Pancreas (tissue), 10 donors: ENCODE measurements around the gene BRD9. TPM values are rescaled to one million over a fixed set of nuclear protein-coding genes. Genes with fewer than 3 reads are reported as not detected.
A peak's percentile ranks its signal among the peaks of the same experiment; 100 is the strongest.
"Not testable (repeated sequence)": the region's sequence is repeated elsewhere in the genome, so short reads cannot be mapped to it uniquely, and the experiment has no call there.

Experiments used
- ATAC-seq, 4 donors: fragments of 200-7000 bp; cut with Tn5 transposase; one replicate each; pipeline versions ENCODE4 v1.8.0 to v1.9.1; 2020; ENCODE audit warnings: mild to moderate bottlenecking in 4 of 4, moderate library complexity in 4 of 4
- DNase-seq, 6 donors: peaks; one replicate each; pipeline ENCODE4 v3.0.0-alpha.2; 2020
- FAIRE-seq: peaks from 2 replicates; lab custom pipeline; 2012; peaks lifted over from hg19 to GRCh38; lab: Jason Lieb, UNC
- H3K27ac ChIP-seq, 4 donors: fragments of 200-600 bp; sonication (generic); 1 replicate in 3 of 4; 2 replicates in 1 of 4; pipeline versions ENCODE4 v1.5.0 to v1.8.0; 2020
- H3K27me3 ChIP-seq, 4 donors: fragments of 200-600 bp; one replicate each; pipeline ENCODE4 v1.8.0; 2021
- H3K36me3 ChIP-seq, 3 donors: fragments of 200-600 bp; sonication (generic) in 1 of 3; one replicate each; pipeline versions ENCODE4 v1.5.0 to v1.8.0; 2020 to 2021
- H3K4me1 ChIP-seq, 3 donors: fragments of 200-600 bp; one replicate each; pipeline ENCODE4 v1.8.0; 2021
- H3K4me3 ChIP-seq, 4 donors: fragments of 200-600 bp; sonication (generic) in 2 of 4; one replicate each; pipeline versions ENCODE4 v1.5.0 to v1.8.0; 2020 to 2021
- H3K9me3 ChIP-seq, 4 donors: fragments of 200-600 bp; one replicate each; pipeline ENCODE4 v1.8.0; 2021
- WGBS, 2 donors: extraction: QIAGEN DNeasy Blood & Tissue Kit; methylation state at CpG; one replicate each; pipeline ENCODE4 v1.1.7; 2013; 5-methylcytosine and 5-hydroxymethylcytosine counted together
- intact Hi-C, 3 donors: fragments of 100-400 bp; cut with DNase I; formaldehyde crosslinking; loops; one replicate each; pipeline versions ENCODE4 v1.11.1 to v1.14.2; 2022
- polyA plus RNA-seq, 2 donors: library from polyadenylated mRNA; stranded (reverse); fragments of 200-250 nt; gene quantifications; one replicate each; pipeline ENCODE4 v1.2.3, GENCODE V29; 2013
- total RNA-seq, 6 donors: library from RNA; stranded (reverse); fragmentation: NEBNext Ultra II Directional in 4 of 6; extraction: Animal tissue kit (Norgen Biotek cat#: 25700) in 4 of 6; gene quantifications; one replicate each; pipeline versions ENCODE4 v1.2.1 to v1.2.4, GENCODE V29; 2021 to 2023
- TF ChIP-seq, protein P1 (sequence below), 4 donors: fragments of 200-600 bp; sonication (generic) in 3 of 4; IDR thresholded peaks; one replicate each; pipeline versions ENCODE4 v1.5.0 to v1.8.0; 2021; ENCODE audit warnings: antibody characterized with exemption in 4 of 4
- donor health status: healthy with polysubstance abuse.
- donor health status: DM: no; HTN: no; CAD: no; lungs with moderate emphysema.
- donor health status: DM: no; HTN: no; CAD: no.
- donor health status: control.
- donor health status: control.
- donor health status: Bipolar disorder and iron deficiency.
- donor health status: DM: yes; HTN: yes; CAD: no.
- donor health status: DM: no; HTN: no; CAD: no.
- donor health status: DM: no; HTN: no; CAD: no.
- donor health status: DM: yes; HTN: yes; CAD: no.

Gene BRD9
- total and polyA plus RNA-seq, 8 donors: 11.3 to 38.5 (median 17.5) TPM

DNA sequence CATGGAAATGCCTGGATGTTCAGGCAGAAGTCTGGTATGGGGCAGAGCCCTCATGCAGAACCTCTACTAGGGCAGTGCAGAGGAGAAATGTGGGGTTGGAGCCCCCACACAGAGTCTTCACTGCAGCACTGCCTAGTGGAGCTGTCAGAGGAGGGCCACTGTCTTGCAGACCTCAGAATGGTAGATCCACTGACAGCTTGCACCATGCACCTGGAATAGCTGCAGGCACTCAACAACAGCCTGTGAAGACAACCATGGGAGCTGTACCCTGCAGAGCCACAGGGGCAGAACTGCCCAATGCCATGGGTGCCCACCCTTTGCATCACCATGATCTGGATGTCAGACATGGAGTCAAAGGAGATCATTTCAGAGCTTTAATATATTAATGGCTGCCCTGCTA is 37.0 kb upstream of the BRD9 start:
- no peak for FAIRE-seq
- no peaks in the 10 kb centered on the region for H3K27me3 ChIP-seq
- no peaks in the 10 kb centered on the region for H3K9me3 ChIP-seq
- peak in 1 of 6 donors; percentile 5 for DNase-seq
- intact Hi-C loops: loop anchor here in 1 of 3 donors (5.0 kb wide), 1 partner anchor 228 kb away; no protein-coding TSS in a partner anchor
- no peak overlapping the region for H3K4me3 ChIP-seq
- no peaks in the 10 kb centered on the region for H3K36me3 ChIP-seq
- ATAC-seq: no peak
- peaks cover 0 to 4% (median 3%) of the 10 kb centered on the region in 3 donors for H3K4me1 ChIP-seq
- no peak overlapping the region for H3K27ac ChIP-seq
- TF ChIP-seq, protein P1, sequence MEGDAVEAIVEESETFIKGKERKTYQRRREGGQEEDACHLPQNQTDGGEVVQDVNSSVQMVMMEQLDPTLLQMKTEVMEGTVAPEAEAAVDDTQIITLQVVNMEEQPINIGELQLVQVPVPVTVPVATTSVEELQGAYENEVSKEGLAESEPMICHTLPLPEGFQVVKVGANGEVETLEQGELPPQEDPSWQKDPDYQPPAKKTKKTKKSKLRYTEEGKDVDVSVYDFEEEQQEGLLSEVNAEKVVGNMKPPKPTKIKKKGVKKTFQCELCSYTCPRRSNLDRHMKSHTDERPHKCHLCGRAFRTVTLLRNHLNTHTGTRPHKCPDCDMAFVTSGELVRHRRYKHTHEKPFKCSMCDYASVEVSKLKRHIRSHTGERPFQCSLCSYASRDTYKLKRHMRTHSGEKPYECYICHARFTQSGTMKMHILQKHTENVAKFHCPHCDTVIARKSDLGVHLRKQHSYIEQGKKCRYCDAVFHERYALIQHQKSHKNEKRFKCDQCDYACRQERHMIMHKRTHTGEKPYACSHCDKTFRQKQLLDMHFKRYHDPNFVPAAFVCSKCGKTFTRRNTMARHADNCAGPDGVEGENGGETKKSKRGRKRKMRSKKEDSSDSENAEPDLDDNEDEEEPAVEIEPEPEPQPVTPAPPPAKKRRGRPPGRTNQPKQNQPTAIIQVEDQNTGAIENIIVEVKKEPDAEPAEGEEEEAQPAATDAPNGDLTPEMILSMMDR (IDR thresholded peaks at IDR 0.05): no peak

DNA sequence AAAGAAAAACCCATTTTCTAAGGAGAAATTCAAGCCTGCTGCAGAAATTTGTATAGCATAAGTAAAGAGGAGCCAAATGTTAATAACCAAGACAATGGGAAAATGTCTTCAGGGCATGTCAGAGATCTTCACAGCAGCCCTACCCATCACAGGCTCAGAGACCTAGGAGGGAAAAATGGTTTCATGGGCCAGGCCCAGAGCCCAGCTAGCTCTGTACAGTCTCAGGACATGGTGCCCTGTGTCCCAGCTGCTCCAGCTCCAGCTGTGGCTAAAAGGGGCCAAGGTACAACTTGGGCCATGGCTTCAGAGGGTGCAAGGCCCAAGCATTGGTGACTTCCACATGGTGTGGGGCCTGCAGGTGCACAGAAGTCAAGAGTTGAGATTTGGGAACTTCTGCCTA is 36.6 kb upstream of the BRD9 start:
- not testable (repeated sequence) for H3K9me3 ChIP-seq, H3K27me3 ChIP-seq, ATAC-seq, FAIRE-seq, H3K27ac ChIP-seq, H3K36me3 ChIP-seq, DNase-seq, H3K4me3 ChIP-seq, H3K4me1 ChIP-seq
- intact Hi-C loops: loop anchor here in 1 of 3 donors (5.0 kb wide), 1 partner anchor 228 kb away; no protein-coding TSS in a partner anchor

DNA sequence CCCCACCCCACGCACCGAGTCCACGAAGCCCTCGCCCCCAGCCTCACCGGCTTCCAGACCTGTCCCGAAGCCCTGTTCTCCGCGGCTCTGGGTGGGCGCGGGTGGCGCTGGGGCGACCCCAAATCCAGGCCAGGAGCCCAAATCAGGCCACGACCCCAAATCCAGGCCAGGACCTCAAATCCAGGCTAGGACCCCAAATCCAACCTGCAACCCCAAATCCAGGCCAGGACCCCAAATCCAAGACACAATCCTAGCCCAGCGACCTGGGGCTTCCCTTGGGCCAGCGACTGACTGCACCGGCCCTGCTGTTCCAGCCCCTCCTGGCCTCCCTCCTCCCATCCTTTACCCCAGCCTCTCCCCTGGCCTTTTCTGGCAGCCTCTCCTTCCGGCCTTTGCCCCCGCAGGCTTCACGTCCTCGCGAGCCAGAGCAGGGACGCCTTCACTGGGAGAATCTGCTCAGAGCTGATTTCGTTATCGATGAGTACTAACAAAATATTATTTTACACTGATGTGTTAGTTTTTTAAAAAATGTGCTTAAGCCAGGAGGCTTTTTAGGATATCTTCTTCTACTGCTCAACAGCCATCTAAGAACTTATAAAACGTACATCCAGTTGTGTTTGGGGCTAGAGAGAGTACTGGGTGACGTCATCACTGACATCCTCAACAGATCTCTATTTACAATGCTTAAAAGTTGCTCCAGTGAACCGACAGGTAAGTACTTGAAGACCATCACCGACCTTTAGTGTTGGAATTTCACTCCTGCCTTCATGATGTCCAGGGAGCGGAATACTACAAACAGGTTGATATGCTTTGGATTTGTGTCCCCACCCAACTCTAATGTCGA is 34.8 kb upstream of the BRD9 start:
- no peak for FAIRE-seq
- peak in 1 of 6 donors; percentile 46 for DNase-seq
- Histone ChIP-seq H3K4me3 (peak overlapping the region in 1 of 4 donors; percentile 43), H3K9me3 (no peaks in the 10 kb centered on the region), H3K27me3 (no peaks in the 10 kb centered on the region), H3K36me3 (no peaks in the 10 kb centered on the region), H3K27ac (no peak overlapping the region), H3K4me1 (peaks cover 0 to 4% (median 3%) of the 10 kb centered on the region in 3 donors)
- intact Hi-C loops: loop anchor here in 1 of 3 donors (5.0 kb wide), 1 partner anchor 230 kb away; no protein-coding TSS in a partner anchor
- no peak for ATAC-seq
- WGBS, 2 donors: 78 to 80% methylated on average over 29 to 30 of the region's 30 CpGs
- TF ChIP-seq, protein P1 (IDR thresholded peaks at IDR 0.05): no peak

DNA sequence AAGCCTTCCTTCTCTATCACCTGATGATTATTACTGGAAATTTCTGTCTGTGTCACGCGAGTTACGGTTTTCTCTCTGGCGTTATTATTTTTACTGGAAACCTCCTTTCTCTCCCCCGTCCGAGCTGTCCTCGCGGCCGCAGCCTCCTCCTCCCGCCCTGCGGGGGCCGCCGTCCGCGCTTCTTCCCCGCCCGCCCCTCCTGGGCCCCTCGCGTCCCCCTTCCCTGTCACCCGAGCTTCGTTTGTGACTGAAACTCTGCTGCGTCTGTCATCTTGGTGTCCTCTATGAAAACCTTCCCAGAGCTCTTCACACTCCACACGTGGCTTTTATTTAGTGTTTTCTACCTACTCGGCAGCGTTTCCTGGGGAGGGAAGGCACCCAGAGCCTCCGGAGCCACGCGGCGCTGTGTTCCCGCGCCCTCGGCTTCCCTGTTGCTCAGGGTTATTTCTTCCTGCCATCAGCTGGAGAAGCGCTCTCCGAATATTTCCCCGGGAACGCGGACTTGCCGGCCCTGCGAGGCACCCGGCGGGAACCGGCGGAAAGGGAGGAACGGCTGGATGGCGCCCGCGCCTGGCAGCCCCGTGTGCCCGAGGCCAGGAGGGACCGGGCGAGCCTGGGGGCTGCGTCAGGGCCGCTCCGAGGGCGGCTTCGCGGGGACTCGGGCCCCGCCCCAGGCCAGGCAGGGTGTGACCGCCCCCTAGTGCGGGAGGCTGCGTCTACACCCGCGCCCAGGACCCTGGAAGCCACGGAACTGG is 34.0 kb upstream of the BRD9 start:
- FAIRE-seq (no peak), DNase-seq (peak in 5 of 6 donors; percentile 30 to 78 (median 63)), ATAC-seq (peak; percentile 71 to 88 (median 84))
- 5 to 6% methylated on average over 65 of the region's 65 CpGs for WGBS, 2 donors
- intact Hi-C loops: loop anchor here in 1 of 3 donors (5.0 kb wide), 1 partner anchor 231 kb away; no protein-coding TSS in a partner anchor
- Histone ChIP-seq H3K9me3 (no peaks in the 10 kb centered on the region), H3K27me3 (no peaks in the 10 kb centered on the region), H3K4me1 (peaks cover 0 to 4% (median 3%) of the 10 kb centered on the region in 3 donors), H3K36me3 (no peaks in the 10 kb centered on the region), H3K4me3 (peak overlapping the region in 3 of 4 donors; percentile 16 to 43 (median 26)), H3K27ac (no peak overlapping the region)
- TF ChIP-seq, protein P1 (IDR thresholded peaks at IDR 0.05): peak in 3 of 4 donors; percentile 12 to 41 (median 16)

DNA sequence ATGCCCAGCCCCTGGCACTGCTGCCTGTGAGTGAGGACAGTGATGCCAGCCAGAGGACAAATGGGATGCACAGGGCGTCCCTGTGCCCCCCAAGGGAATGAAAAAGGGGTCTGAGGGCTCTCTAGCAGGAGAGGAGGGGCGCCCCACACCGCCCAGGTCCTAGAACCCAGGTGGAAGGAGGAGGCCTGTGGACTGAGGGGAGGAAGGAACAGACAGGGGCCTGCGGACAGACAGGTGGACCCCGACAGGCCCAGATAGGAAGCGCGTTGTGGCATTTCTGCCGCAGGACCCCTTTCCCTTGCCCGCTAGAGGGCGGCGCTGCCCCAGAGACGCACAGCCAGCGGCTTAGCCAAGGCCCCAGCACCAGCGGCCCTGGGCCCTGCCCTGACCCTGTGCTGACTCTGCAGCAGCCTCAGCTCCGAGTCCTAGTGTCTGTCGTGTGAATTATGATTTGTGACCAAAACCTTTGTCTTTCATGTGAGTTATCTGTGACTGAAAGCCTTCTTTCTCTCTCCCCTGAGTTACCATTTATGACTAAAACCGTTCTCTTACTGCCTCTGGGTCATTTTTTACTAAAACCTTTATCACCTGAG is 30.8 kb upstream of the BRD9 start:
- TF ChIP-seq, protein P1 (IDR thresholded peaks at IDR 0.05): peak; percentile 68 to 86 (median 84)
- no peak overlapping the region for H3K27ac ChIP-seq
- ATAC-seq (peak; percentile 79 to 94 (median 90)), FAIRE-seq (no peak), DNase-seq (peak; percentile 69 to 93 (median 86))
- peaks cover 0 to 4% (median 3%) of the 10 kb centered on the region in 3 donors for H3K4me1 ChIP-seq
- 22 to 23% methylated on average over 17 of the region's 17 CpGs for WGBS, 2 donors
- intact Hi-C loops: no loop called here
- H3K27me3 ChIP-seq: no peaks in the 10 kb centered on the region
- H3K4me3 ChIP-seq: no peak overlapping the region
- H3K9me3 ChIP-seq: no peaks in the 10 kb centered on the region
- H3K36me3 ChIP-seq: no peaks in the 10 kb centered on the region
